NCI-H748 treated with DMSO at 0.1 percent for 48 hours (cell line): ENCODE results near the gene SLC44A1.

Source experiments
- DNase-seq: peaks from one replicate; lab custom pipeline; 2025; lab: John Stamatoyannopoulos, UW

Gene SLC44A1

GRCh38 chr9:105338308-105338707 lies 93.9 kb downstream of the SLC44A1 start:
- DNase-seq, result no peak

GRCh38 chr9:105339849-105340248 lies 95.4 kb downstream of the SLC44A1 start:
- DNase-seq, result no peak

GRCh38 chr9:105341434-105342146 lies 97.1 kb downstream of the SLC44A1 start:
- no peak for DNase-seq

GRCh38 chr9:105342147-105342505 lies 97.7 kb downstream of the SLC44A1 start:
- no peak for DNase-seq

- no peak for DNase-seq
Observed at GRCh38 chr9:105344283-105344682, 99.8 kb downstream of the SLC44A1 start.

GRCh38 chr9:105345626-105346025 lies 101.2 kb downstream of the SLC44A1 start:
- DNase-seq, result no peak

- no peak for DNase-seq
Observed at GRCh38 chr9:105346273-105346672, 101.8 kb downstream of the SLC44A1 start.

GRCh38 chr9:105354448-105354847 lies 110.0 kb downstream of the SLC44A1 start:
- DNase-seq, result no peak

GRCh38 chr9:105355781-105356180 lies 111.3 kb downstream of the SLC44A1 start:
- DNase-seq, result no peak

GRCh38 chr9:105357937-105358336 lies 113.5 kb downstream of the SLC44A1 start:
- no peak for DNase-seq

- no peak for DNase-seq
Observed at GRCh38 chr9:105359892-105360291, 115.4 kb downstream of the SLC44A1 start.

- no peak for DNase-seq
Observed at GRCh38 chr9:105360344-105360743, 115.9 kb downstream of the SLC44A1 start.

- DNase-seq, result no peak
Observed at GRCh38 chr9:105361873-105362272, 117.4 kb downstream of the SLC44A1 start.

- no peak for DNase-seq
Observed at GRCh38 chr9:105362470-105362869, 118.0 kb downstream of the SLC44A1 start.

- no peak for DNase-seq
Observed at GRCh38 chr9:105363837-105364236, 119.4 kb downstream of the SLC44A1 start.

GRCh38 chr9:105369911-105370310 lies 125.5 kb downstream of the SLC44A1 start:
- DNase-seq, result no peak

GRCh38 chr9:105373723-105374122 lies 129.3 kb downstream of the SLC44A1 start:
- DNase-seq, result no peak

GRCh38 chr9:105375323-105375722 lies 130.9 kb downstream of the SLC44A1 start:
- no peak for DNase-seq

GRCh38 chr9:105376893-105377292 lies 132.4 kb downstream of the SLC44A1 start:
- DNase-seq, result no peak

- no peak for DNase-seq
Observed at GRCh38 chr9:105385381-105385985, 141.0 kb downstream of the SLC44A1 start.

GRCh38 chr9:105389796-105390195 lies 145.3 kb downstream of the SLC44A1 start:
- DNase-seq, result no peak

- DNase-seq, result no peak
Observed at GRCh38 chr9:105390871-105391270, 146.4 kb downstream of the SLC44A1 start.

- no peak for DNase-seq
Observed at GRCh38 chr9:105391288-105391687, 146.8 kb downstream of the SLC44A1 start.

- DNase-seq, result no peak
Observed at GRCh38 chr9:105392531-105392930, 148.1 kb downstream of the SLC44A1 start.
